ENCODE results near the gene KLK2. TPM values are rescaled to one million over a fixed set of nuclear protein-coding genes. Genes with fewer than 3 reads are reported as not detected.

Gene KLK2
- total RNA-seq, 1 experiment from 2014 or later, result not detected

DNA sequence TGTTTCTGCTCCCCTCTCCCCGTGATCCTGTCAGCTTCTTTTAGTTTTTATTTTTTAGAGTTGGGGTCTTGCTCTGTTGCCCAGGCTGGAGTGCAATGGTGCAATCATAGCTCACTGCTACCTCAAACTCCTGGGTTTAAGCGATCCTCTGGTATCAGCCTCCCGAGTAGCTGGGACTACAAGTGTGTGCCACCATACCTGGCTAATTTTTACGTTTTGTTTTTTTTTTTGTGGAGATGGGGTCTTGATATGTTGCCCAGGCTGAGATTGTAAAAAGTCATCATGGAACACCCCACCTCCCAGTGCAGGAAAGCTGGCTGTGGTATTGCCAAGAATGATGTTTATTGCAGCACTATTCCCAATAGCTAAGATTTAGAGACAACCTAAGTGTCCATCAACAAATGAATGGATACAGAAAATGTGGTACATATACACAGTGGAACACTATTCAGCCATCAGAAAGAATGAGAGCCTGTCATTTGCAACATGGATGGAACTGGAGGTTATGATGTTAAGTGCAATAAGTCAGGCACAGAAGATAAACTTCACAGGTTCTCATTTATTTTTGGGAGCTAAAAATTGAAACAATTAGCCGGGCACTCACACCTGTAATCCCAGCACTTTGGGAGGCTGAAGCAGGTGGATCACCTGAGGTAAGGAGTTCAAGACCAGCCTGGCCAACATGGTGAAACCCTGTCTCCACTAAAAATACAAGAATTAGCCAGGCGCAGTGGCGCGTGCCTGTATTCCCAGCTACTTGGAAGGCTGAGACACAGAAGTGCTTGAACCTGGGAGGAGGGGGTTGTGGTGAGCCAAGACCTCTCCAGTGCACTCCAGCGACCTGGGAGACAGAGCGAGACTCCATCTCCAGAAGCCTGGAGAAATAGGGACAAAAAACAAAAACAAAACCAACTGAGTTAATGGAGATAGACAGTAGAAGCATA lies 33.3 kb upstream of the KLK2 start:
- H3F3A ChIP-seq (ENCODE audit: insufficient read depth, low read depth), result peaks cover 18% of the 10 kb centered on the region; the same call in 1 of the 2 replicates
- no peak overlapping the region for H3K4me2 ChIP-seq
- CTCF ChIA-PET, result no interaction called here
- TF ChIP-seq EZH2 (IDR thresholded peaks at IDR 0.05; ENCODE audit: low read depth), result no peak
- no peak for TF ChIP-seq CTCF (conservative IDR thresholded peaks at IDR 0.05)
- H3K27ac ChIP-seq, result no peak overlapping the region
- DNase-seq, result no peak
- H4K20me1 ChIP-seq (ENCODE audit: insufficient read depth), result no peaks in the 10 kb centered on the region
- POLR2A ChIA-PET (ENCODE audit: unreplicated experiment), result interaction anchor here (0.6 kb wide), 1 partner anchor 29 kb away, joined by 3 read pairs; no protein-coding TSS in a partner anchor
- H3K4me3 ChIP-seq, result no peak overlapping the region
- BruUV-seq (replicated peaks), result no TSS peak
- no peaks in the 10 kb centered on the region for H3K9me3 ChIP-seq (ENCODE audit: insufficient read depth, low read depth)
- H3K9me2 ChIP-seq (ENCODE audit: insufficient read depth), result no peaks in the 10 kb centered on the region
- H3K79me2 ChIP-seq (ENCODE audit: low read depth), result no peaks in the 10 kb centered on the region
- H3K27me3 ChIP-seq (ENCODE audit: insufficient read depth, low read depth), result peaks cover 39% of the 10 kb centered on the region
- H3K36me3 ChIP-seq (ENCODE audit: low read depth), result no peaks in the 10 kb centered on the region
- intact Hi-C loops (cut with micrococcal nuclease; ENCODE audit: unreplicated experiment), result no loop called here
- no peak overlapping the region for H2AFZ ChIP-seq
- H3K4me1 ChIP-seq (replicated peaks; ENCODE audit: insufficient read depth), result peaks cover 18% of the 10 kb centered on the region

- no peak overlapping the region for H2AFZ ChIP-seq
- no TSS peak for BruUV-seq (replicated peaks)
Observed at GRCh38 chr19:50842130-50842529, 31.1 kb upstream of the KLK2 start.

DNA sequence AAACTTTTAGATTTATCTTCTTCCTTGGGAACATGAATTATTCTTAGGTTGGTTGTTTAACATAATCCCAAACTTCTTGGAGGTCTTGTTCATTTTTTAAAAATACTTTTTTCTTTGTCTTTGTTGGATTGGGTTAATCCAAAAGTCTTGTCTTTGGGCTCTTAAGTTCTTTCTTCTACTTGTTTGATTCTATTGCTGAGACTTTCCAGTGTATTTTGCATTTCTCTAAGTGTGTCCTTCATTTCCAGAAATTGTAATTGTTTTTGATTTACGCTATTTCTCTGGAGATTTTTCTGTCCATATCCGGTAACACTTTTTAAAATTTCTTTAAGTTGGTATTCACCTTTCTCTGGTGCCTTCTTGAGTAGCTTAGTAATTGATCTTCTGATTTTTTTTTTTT lies 30.0 kb upstream of the KLK2 start:
- Histone ChIP-seq H3K9me2 (ENCODE audit: insufficient read depth) (no peaks in the 10 kb centered on the region), H4K20me1 (ENCODE audit: insufficient read depth) (no peaks in the 10 kb centered on the region), H3K9me3 (ENCODE audit: insufficient read depth, low read depth) (no peaks in the 10 kb centered on the region), H3K4me2 (peak overlapping the region; percentile 65; the same call in 1 of the 2 replicates), H3K27me3 (ENCODE audit: insufficient read depth, low read depth) (peaks cover 57% of the 10 kb centered on the region), H2AFZ (no peak overlapping the region), H3K4me3 (no peak overlapping the region), H3K27ac (no peak overlapping the region), H3F3A (ENCODE audit: insufficient read depth, low read depth) (peaks cover 10% of the 10 kb centered on the region; the same call in 1 of the 2 replicates), H3K4me1 (replicated peaks; ENCODE audit: insufficient read depth) (peaks cover 15% of the 10 kb centered on the region), H3K36me3 (ENCODE audit: low read depth) (no peaks in the 10 kb centered on the region), H3K79me2 (ENCODE audit: low read depth) (no peaks in the 10 kb centered on the region)
- intact Hi-C loops (cut with micrococcal nuclease; ENCODE audit: unreplicated experiment), result no loop called here
- TF ChIP-seq EZH2 (IDR thresholded peaks at IDR 0.05; ENCODE audit: low read depth), result no peak
- no peak for TF ChIP-seq CTCF (conservative IDR thresholded peaks at IDR 0.05)
- ChIA-PET POLR2A (ENCODE audit: unreplicated experiment) (no interaction called here), CTCF (no interaction called here)
- DNase-seq, result no peak
- BruUV-seq (replicated peaks), result no TSS peak

More at GRCh38 chr19:50842130-50842529, 31.1 kb upstream of the KLK2 start:
- CTCF ChIA-PET, result no interaction called here
- H3K36me3 ChIP-seq (ENCODE audit: low read depth), result no peaks in the 10 kb centered on the region
- H3K9me3 ChIP-seq (ENCODE audit: insufficient read depth, low read depth), result no peaks in the 10 kb centered on the region
- no peak for TF ChIP-seq CTCF (conservative IDR thresholded peaks at IDR 0.05)
- TF ChIP-seq EZH2 (IDR thresholded peaks at IDR 0.05; ENCODE audit: low read depth), result no peak
- intact Hi-C loops (cut with micrococcal nuclease; ENCODE audit: unreplicated experiment), result no loop called here
- H3K27me3 ChIP-seq (ENCODE audit: insufficient read depth, low read depth), result peaks cover 54% of the 10 kb centered on the region
- no peaks in the 10 kb centered on the region for H4K20me1 ChIP-seq (ENCODE audit: insufficient read depth)
- H3K4me1 ChIP-seq (replicated peaks; ENCODE audit: insufficient read depth), result peaks cover 15% of the 10 kb centered on the region
- H3F3A ChIP-seq (ENCODE audit: insufficient read depth, low read depth), result peaks cover 10% of the 10 kb centered on the region; the same call in 1 of the 2 replicates
- no peaks in the 10 kb centered on the region for H3K79me2 ChIP-seq (ENCODE audit: low read depth)
- no peaks in the 10 kb centered on the region for H3K9me2 ChIP-seq (ENCODE audit: insufficient read depth)
- H3K27ac ChIP-seq, result no peak overlapping the region
- POLR2A ChIA-PET (ENCODE audit: unreplicated experiment), result no interaction called here
- H3K4me3 ChIP-seq, result no peak overlapping the region
- DNase-seq, result no peak
- no peak overlapping the region for H3K4me2 ChIP-seq
